ENCODE measurements around the gene HGFAC.

HGFAC gene

DNA sequence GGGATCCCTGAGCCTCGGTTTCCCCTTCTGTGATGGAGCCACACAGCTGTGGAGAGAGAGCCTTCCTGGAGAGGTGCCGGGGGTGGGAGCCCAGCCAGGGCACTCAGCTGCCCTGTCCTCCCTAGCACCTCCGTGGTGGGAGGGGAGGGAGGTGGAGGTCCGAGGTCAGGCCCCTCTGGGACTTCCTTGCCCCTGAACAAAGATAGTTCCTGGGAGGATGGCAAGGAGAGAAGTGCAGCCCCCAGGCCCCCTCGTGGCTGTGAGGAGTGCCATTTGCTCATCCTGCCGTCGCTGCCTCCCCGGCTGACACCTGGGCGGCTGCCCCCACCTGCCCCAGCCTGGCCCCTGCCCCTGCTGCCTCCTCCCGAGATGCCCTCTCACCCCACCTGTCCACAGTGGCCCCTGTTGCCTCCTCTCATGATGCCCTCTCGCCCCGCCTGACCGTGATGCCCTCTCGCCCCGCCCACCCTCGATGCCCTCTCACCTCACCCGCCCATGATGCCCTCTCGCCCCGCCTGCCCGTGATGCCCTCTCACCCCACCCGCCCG, 34.0 kb downstream of the HGFAC start:
- no peak for DNase-seq (ENCODE audit: low read depth in 1 of 2, low spot score in 1 of 2)
- Histone ChIP-seq H3K4me3 (replicated peaks; ENCODE audit: insufficient read depth, low read length) (no peak overlapping the region), H3K27ac (replicated peaks) (no peak overlapping the region), H3K27me3 (ENCODE audit: insufficient read depth, poor library complexity, severe bottlenecking) (peaks cover 4% of the 10 kb centered on the region)
- TF ChIP-seq SPI1 (IDR thresholded peaks at IDR 0.05; ENCODE audit: borderline replicate concordance, low read depth) (no peak), POLR2AphosphoS5 (IDR thresholded peaks at IDR 0.05; ENCODE audit: low read depth) (no peak), GABPA (IDR thresholded peaks at IDR 0.05; ENCODE audit: low read depth) (no peak)
- TF ChIP-seq, protein P1, sequence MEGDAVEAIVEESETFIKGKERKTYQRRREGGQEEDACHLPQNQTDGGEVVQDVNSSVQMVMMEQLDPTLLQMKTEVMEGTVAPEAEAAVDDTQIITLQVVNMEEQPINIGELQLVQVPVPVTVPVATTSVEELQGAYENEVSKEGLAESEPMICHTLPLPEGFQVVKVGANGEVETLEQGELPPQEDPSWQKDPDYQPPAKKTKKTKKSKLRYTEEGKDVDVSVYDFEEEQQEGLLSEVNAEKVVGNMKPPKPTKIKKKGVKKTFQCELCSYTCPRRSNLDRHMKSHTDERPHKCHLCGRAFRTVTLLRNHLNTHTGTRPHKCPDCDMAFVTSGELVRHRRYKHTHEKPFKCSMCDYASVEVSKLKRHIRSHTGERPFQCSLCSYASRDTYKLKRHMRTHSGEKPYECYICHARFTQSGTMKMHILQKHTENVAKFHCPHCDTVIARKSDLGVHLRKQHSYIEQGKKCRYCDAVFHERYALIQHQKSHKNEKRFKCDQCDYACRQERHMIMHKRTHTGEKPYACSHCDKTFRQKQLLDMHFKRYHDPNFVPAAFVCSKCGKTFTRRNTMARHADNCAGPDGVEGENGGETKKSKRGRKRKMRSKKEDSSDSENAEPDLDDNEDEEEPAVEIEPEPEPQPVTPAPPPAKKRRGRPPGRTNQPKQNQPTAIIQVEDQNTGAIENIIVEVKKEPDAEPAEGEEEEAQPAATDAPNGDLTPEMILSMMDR (IDR thresholded peaks at IDR 0.05; ENCODE audit: insufficient read depth, low read length): no peak
- TF ChIP-seq, protein P2, sequence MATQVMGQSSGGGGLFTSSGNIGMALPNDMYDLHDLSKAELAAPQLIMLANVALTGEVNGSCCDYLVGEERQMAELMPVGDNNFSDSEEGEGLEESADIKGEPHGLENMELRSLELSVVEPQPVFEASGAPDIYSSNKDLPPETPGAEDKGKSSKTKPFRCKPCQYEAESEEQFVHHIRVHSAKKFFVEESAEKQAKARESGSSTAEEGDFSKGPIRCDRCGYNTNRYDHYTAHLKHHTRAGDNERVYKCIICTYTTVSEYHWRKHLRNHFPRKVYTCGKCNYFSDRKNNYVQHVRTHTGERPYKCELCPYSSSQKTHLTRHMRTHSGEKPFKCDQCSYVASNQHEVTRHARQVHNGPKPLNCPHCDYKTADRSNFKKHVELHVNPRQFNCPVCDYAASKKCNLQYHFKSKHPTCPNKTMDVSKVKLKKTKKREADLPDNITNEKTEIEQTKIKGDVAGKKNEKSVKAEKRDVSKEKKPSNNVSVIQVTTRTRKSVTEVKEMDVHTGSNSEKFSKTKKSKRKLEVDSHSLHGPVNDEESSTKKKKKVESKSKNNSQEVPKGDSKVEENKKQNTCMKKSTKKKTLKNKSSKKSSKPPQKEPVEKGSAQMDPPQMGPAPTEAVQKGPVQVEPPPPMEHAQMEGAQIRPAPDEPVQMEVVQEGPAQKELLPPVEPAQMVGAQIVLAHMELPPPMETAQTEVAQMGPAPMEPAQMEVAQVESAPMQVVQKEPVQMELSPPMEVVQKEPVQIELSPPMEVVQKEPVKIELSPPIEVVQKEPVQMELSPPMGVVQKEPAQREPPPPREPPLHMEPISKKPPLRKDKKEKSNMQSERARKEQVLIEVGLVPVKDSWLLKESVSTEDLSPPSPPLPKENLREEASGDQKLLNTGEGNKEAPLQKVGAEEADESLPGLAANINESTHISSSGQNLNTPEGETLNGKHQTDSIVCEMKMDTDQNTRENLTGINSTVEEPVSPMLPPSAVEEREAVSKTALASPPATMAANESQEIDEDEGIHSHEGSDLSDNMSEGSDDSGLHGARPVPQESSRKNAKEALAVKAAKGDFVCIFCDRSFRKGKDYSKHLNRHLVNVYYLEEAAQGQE (IDR thresholded peaks at IDR 0.05; ENCODE audit: insufficient replicate concordance, low read depth): no peak

DNA sequence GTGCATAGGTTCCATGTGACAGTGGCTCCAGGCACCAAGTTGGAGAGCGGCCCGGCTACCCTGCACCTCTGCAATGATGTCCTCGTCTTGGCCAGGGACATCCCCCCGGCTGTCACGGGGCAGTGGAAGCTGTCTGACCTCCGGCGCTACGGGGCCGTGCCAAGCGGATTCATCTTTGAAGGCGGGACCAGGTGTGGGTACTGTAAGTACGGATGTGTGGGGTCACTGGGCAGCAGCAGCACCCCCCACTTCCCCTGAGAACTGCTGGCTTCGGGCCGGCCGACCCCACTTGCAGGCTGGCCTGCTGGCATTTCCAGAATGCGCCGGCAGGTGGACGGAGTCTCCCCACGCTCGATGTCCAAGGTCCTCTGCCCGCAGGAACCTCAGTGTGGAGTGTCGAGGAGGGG, 34.6 kb downstream of the HGFAC start:
- no peak overlapping the region for H3K4me3 ChIP-seq (replicated peaks; ENCODE audit: insufficient read depth, low read length)
- H3K27me3 ChIP-seq (ENCODE audit: insufficient read depth, poor library complexity, severe bottlenecking): peaks cover 5% of the 10 kb centered on the region
- H3K27ac ChIP-seq (replicated peaks): no peak overlapping the region
- TF ChIP-seq, protein P1 (IDR thresholded peaks at IDR 0.05; ENCODE audit: insufficient read depth, low read length): no peak
- TF ChIP-seq POLR2AphosphoS5 (IDR thresholded peaks at IDR 0.05; ENCODE audit: low read depth) (no peak), SPI1 (IDR thresholded peaks at IDR 0.05; ENCODE audit: borderline replicate concordance, low read depth) (no peak), GABPA (IDR thresholded peaks at IDR 0.05; ENCODE audit: low read depth) (no peak)
- TF ChIP-seq, protein P2 (IDR thresholded peaks at IDR 0.05; ENCODE audit: insufficient replicate concordance, low read depth): no peak
- DNase-seq (ENCODE audit: low read depth in 1 of 2, low spot score in 1 of 2): no peak

DNA sequence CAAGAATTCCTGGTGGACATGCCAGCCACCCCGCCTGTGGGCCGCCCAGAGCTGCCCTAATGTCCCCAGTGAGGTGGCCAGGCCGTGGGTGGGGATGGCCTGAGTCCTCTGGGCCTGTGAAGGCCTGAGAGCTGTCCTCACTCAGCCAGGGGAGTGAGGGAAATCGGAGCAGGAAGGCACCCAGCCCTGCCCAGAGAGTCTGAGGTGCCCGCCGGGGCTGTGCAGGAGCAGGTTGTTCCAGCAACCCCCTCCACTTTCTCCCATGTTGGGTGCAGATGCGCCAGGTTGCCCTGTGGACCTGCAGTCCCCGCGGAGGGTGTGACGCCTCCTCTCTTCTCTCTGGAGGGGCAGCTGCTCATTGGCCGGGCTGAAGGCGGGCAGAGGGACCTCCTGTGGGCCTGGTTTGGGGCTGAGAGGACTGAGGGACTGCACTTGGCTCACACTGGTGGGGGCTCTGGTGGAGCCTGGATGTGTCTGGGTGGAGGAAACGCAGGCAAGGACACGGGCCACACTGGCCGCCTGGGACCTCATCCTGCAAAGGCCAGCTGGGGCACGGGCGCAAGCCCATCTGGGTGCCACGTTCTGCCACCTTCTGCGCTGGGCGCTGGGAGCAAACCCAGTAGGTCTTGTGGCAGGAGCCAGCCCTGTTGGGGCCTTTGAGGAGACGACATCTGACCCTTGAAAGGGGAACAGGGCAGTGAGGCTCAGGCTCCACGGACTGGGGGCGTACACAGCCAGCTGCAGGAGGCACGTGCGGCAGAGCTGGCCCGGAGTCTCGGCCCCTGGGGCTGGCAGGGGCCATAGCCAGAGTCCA, 35.4 kb downstream of the HGFAC start:
- no peak for DNase-seq (ENCODE audit: low read depth in 1 of 2, low spot score in 1 of 2)
- Histone ChIP-seq H3K4me3 (replicated peaks; ENCODE audit: insufficient read depth, low read length) (no peak overlapping the region), H3K27me3 (ENCODE audit: insufficient read depth, poor library complexity, severe bottlenecking) (peaks cover 8% of the 10 kb centered on the region), H3K27ac (replicated peaks) (no peak overlapping the region)
- TF ChIP-seq, protein P1 (IDR thresholded peaks at IDR 0.05; ENCODE audit: insufficient read depth, low read length): no peak
- TF ChIP-seq, protein P2 (IDR thresholded peaks at IDR 0.05; ENCODE audit: insufficient replicate concordance, low read depth): no peak
- TF ChIP-seq POLR2AphosphoS5 (IDR thresholded peaks at IDR 0.05; ENCODE audit: low read depth) (no peak), GABPA (IDR thresholded peaks at IDR 0.05; ENCODE audit: low read depth) (no peak), SPI1 (IDR thresholded peaks at IDR 0.05; ENCODE audit: borderline replicate concordance, low read depth) (no peak)
